ENCODE measurements around the gene PRKCE.

The PRKCE gene

GRCh38 chr2:45669032-45669486 is 17.6 kb downstream of the PRKCE start:
- no peak overlapping the region for H3K4me3 ChIP-seq (ENCODE audit: extremely low read depth, insufficient read depth, low read length, poor library complexity, severe bottlenecking)
- H3K4me1 ChIP-seq (ENCODE audit: control insufficient read depth, insufficient read depth, low read length, poor library complexity, severe bottlenecking) = peaks cover 37% of the 10 kb centered on the region
- H3K36me3 ChIP-seq (ENCODE audit: control insufficient read depth, insufficient read depth, low read length) = peaks cover 4% of the 10 kb centered on the region
- H3K9me3 ChIP-seq (ENCODE audit: control insufficient read depth, low read length) = no peaks in the 10 kb centered on the region
- H3K27ac ChIP-seq (ENCODE audit: low read depth, low read length, severe bottlenecking) = peak overlapping the region; percentile 87
- 68 to 83% methylated on average over 2 to 5 of the region's 7 CpGs for WGBS, 2 experiments (ENCODE audit: insufficient coverage in 2 of 2)

GRCh38 chr2:45670646-45671045 is 19.2 kb downstream of the PRKCE start:
- H3K4me1 ChIP-seq (ENCODE audit: control insufficient read depth, insufficient read depth, low read length, poor library complexity, severe bottlenecking) = peaks cover 53% of the 10 kb centered on the region
- H3K4me3 ChIP-seq (ENCODE audit: extremely low read depth, insufficient read depth, low read length, poor library complexity, severe bottlenecking) = no peak overlapping the region
- no peak overlapping the region for H3K27ac ChIP-seq (ENCODE audit: low read depth, low read length, severe bottlenecking)
- H3K36me3 ChIP-seq (ENCODE audit: control insufficient read depth, insufficient read depth, low read length) = peaks cover 4% of the 10 kb centered on the region
- H3K9me3 ChIP-seq (ENCODE audit: control insufficient read depth, low read length) = no peaks in the 10 kb centered on the region
- 86 to 87% methylated on average over 2 to 4 of the region's 4 CpGs for whole genome bisulfite sequencing, 2 experiments (ENCODE audit: insufficient coverage in 2 of 2)

GRCh38 chr2:45672138-45672537 is 20.7 kb downstream of the PRKCE start:
- H3K4me3 ChIP-seq (ENCODE audit: extremely low read depth, insufficient read depth, low read length, poor library complexity, severe bottlenecking) = no peak overlapping the region
- H3K36me3 ChIP-seq (ENCODE audit: control insufficient read depth, insufficient read depth, low read length) = peaks cover 4% of the 10 kb centered on the region
- WGBS, 2 experiments (ENCODE audit: insufficient coverage in 2 of 2) = 86 to 92% methylated on average over 1 of the region's 1 CpG
- peaks cover 53% of the 10 kb centered on the region for H3K4me1 ChIP-seq (ENCODE audit: control insufficient read depth, insufficient read depth, low read length, poor library complexity, severe bottlenecking)
- no peak overlapping the region for H3K27ac ChIP-seq (ENCODE audit: low read depth, low read length, severe bottlenecking)
- H3K9me3 ChIP-seq (ENCODE audit: control insufficient read depth, low read length) = no peaks in the 10 kb centered on the region

- no peak overlapping the region for H3K4me3 ChIP-seq (ENCODE audit: extremely low read depth, insufficient read depth, low read length, poor library complexity, severe bottlenecking)
- peak overlapping the region; percentile 63 for H3K27ac ChIP-seq (ENCODE audit: low read depth, low read length, severe bottlenecking)
- H3K4me1 ChIP-seq (ENCODE audit: control insufficient read depth, insufficient read depth, low read length, poor library complexity, severe bottlenecking) = peaks cover 44% of the 10 kb centered on the region
- 94 to 100% methylated on average over 4 to 5 of the region's 5 CpGs for WGBS, 2 experiments (ENCODE audit: insufficient coverage in 2 of 2)
- H3K9me3 ChIP-seq (ENCODE audit: control insufficient read depth, low read length) = no peaks in the 10 kb centered on the region
- peaks cover 4% of the 10 kb centered on the region for H3K36me3 ChIP-seq (ENCODE audit: control insufficient read depth, insufficient read depth, low read length)
Observed at GRCh38 chr2:45674035-45674816, 22.8 kb downstream of the PRKCE start.

GRCh38 chr2:45675263-45675812 is 23.9 kb downstream of the PRKCE start:
- Histone ChIP-seq H3K4me3 (ENCODE audit: extremely low read depth, insufficient read depth, low read length, poor library complexity, severe bottlenecking) (no peak overlapping the region), H3K36me3 (ENCODE audit: control insufficient read depth, insufficient read depth, low read length) (peaks cover 4% of the 10 kb centered on the region), H3K9me3 (ENCODE audit: control insufficient read depth, low read length) (no peaks in the 10 kb centered on the region), H3K27ac (ENCODE audit: low read depth, low read length, severe bottlenecking) (peak overlapping the region; percentile 18), H3K4me1 (ENCODE audit: control insufficient read depth, insufficient read depth, low read length, poor library complexity, severe bottlenecking) (peaks cover 42% of the 10 kb centered on the region)
- 90 to 100% methylated on average over 1 to 2 of the region's 5 CpGs for WGBS, 2 experiments (ENCODE audit: insufficient coverage in 2 of 2)

- no peak overlapping the region for H3K27ac ChIP-seq (ENCODE audit: low read depth, low read length, severe bottlenecking)
- H3K9me3 ChIP-seq (ENCODE audit: control insufficient read depth, low read length) = no peaks in the 10 kb centered on the region
- peaks cover 39% of the 10 kb centered on the region for H3K4me1 ChIP-seq (ENCODE audit: control insufficient read depth, insufficient read depth, low read length, poor library complexity, severe bottlenecking)
- WGBS, 2 experiments (ENCODE audit: insufficient coverage in 2 of 2) = 92% methylated on average over 4 of the region's 5 CpGs; no CpG with 5 or more reads in 1 of the 2 experiments
- H3K36me3 ChIP-seq (ENCODE audit: control insufficient read depth, insufficient read depth, low read length) = peaks cover 1% of the 10 kb centered on the region
- no peak overlapping the region for H3K4me3 ChIP-seq (ENCODE audit: extremely low read depth, insufficient read depth, low read length, poor library complexity, severe bottlenecking)
Observed at GRCh38 chr2:45676088-45676487, 24.6 kb downstream of the PRKCE start.

GRCh38 chr2:45678791-45679348 is 27.4 kb downstream of the PRKCE start:
- H3K9me3 ChIP-seq (ENCODE audit: control insufficient read depth, low read length) = no peaks in the 10 kb centered on the region
- no peaks in the 10 kb centered on the region for H3K36me3 ChIP-seq (ENCODE audit: control insufficient read depth, insufficient read depth, low read length)
- H3K4me1 ChIP-seq (ENCODE audit: control insufficient read depth, insufficient read depth, low read length, poor library complexity, severe bottlenecking) = peaks cover 36% of the 10 kb centered on the region
- no peak overlapping the region for H3K4me3 ChIP-seq (ENCODE audit: extremely low read depth, insufficient read depth, low read length, poor library complexity, severe bottlenecking)
- H3K27ac ChIP-seq (ENCODE audit: low read depth, low read length, severe bottlenecking) = no peak overlapping the region
- WGBS, 2 experiments (ENCODE audit: insufficient coverage in 2 of 2) = 100% methylated on average over 1 to 2 of the region's 4 CpGs

GRCh38 chr2:45680351-45680967 is 29.0 kb downstream of the PRKCE start:
- Histone ChIP-seq H3K36me3 (ENCODE audit: control insufficient read depth, insufficient read depth, low read length) (no peaks in the 10 kb centered on the region), H3K4me1 (ENCODE audit: control insufficient read depth, insufficient read depth, low read length, poor library complexity, severe bottlenecking) (peaks cover 21% of the 10 kb centered on the region), H3K9me3 (ENCODE audit: control insufficient read depth, low read length) (no peaks in the 10 kb centered on the region), H3K27ac (ENCODE audit: low read depth, low read length, severe bottlenecking) (no peak overlapping the region), H3K4me3 (ENCODE audit: extremely low read depth, insufficient read depth, low read length, poor library complexity, severe bottlenecking) (no peak overlapping the region)
- 100% methylated on average over 2 of the region's 6 CpGs; no CpG with 5 or more reads in 1 of the 2 experiments for WGBS, 2 experiments (ENCODE audit: insufficient coverage in 2 of 2)

- Histone ChIP-seq H3K4me3 (ENCODE audit: extremely low read depth, insufficient read depth, low read length, poor library complexity, severe bottlenecking) (no peak overlapping the region), H3K9me3 (ENCODE audit: control insufficient read depth, low read length) (no peaks in the 10 kb centered on the region), H3K27ac (ENCODE audit: low read depth, low read length, severe bottlenecking) (no peak overlapping the region), H3K4me1 (ENCODE audit: control insufficient read depth, insufficient read depth, low read length, poor library complexity, severe bottlenecking) (peaks cover 15% of the 10 kb centered on the region), H3K36me3 (ENCODE audit: control insufficient read depth, insufficient read depth, low read length) (no peaks in the 10 kb centered on the region)
- WGBS, 2 experiments (ENCODE audit: insufficient coverage in 2 of 2) = 64 to 100% methylated on average over 1 of the region's 3 CpGs
Observed at GRCh38 chr2:45681675-45682074, 30.2 kb downstream of the PRKCE start.

- Histone ChIP-seq H3K27ac (ENCODE audit: low read depth, low read length, severe bottlenecking) (no peak overlapping the region), H3K36me3 (ENCODE audit: control insufficient read depth, insufficient read depth, low read length) (no peaks in the 10 kb centered on the region), H3K9me3 (ENCODE audit: control insufficient read depth, low read length) (no peaks in the 10 kb centered on the region), H3K4me1 (ENCODE audit: control insufficient read depth, insufficient read depth, low read length, poor library complexity, severe bottlenecking) (peaks cover 21% of the 10 kb centered on the region), H3K4me3 (ENCODE audit: extremely low read depth, insufficient read depth, low read length, poor library complexity, severe bottlenecking) (no peak overlapping the region)
- 30 to 50% methylated on average over 2 of the region's 3 CpGs for WGBS, 2 experiments (ENCODE audit: insufficient coverage in 2 of 2)
Observed at GRCh38 chr2:45683292-45683691, 31.8 kb downstream of the PRKCE start.
